Panc1 (cell line): Measurements from ENCODE around the gene MACF1. TPM values are rescaled to one million over a fixed set of nuclear protein-coding genes. Genes with fewer than 3 reads are reported as not detected.

ENCODE experiments used
- ATAC-seq: fragments of 200-7000 bp; cut with Tn5 transposase; 2 replicates; pipeline ENCODE4 v1.9.1; 2020; ENCODE audit warnings: mild to moderate bottlenecking, moderate library complexity
- BruUV-seq: library from RNA; stranded (reverse); fragments of 400-500 nt; replicated peaks from 2 replicates; lab custom pipeline; 2021; lab: Mats Ljungman, UMichigan
- CTCF ChIA-PET: fragments of 300-600 bp; sonication (Branson Sonifier 250); formaldehyde crosslinking; loops from one replicate; lab custom pipeline; 2022; ENCODE audit warnings: antibody characterized with exemption; lab: Charles Lee
- POLR2A ChIA-PET: fragments of 300-600 bp; sonication (Branson Sonifier 250); formaldehyde crosslinking; loops from one replicate; lab custom pipeline; 2022; ENCODE audit warnings: antibody characterized with exemption; lab: Charles Lee
- DNase-seq: peaks from one replicate; pipeline ENCODE4 v3.0.0-alpha.2; 2010; ENCODE audit warnings: low read depth, low spot score
- H3K27ac ChIP-seq: 2 replicates; pipeline ENCODE4 v1.5.1; 2011; ENCODE audit warnings: mild to moderate bottlenecking, low read length, inconsistent platforms
- H3K27me3 ChIP-seq: fragments of 200-500 bp; sonication (Bioruptor generic); 2 replicates; pipeline ENCODE4 v1.6.0; 2014; ENCODE audit warnings: low read length, inconsistent platforms; ENCODE audit not compliant: control insufficient read depth, insufficient read depth
- H3K36me3 ChIP-seq: fragments of 200-500 bp; sonication (Bioruptor generic); 2 replicates; pipeline ENCODE4 v1.5.1; 2014; ENCODE audit warnings: inconsistent platforms, mild to moderate bottlenecking, low read length, moderate library complexity; ENCODE audit not compliant: control insufficient read depth, insufficient read depth
- H3K4me1 ChIP-seq: 2 replicates; pipeline ENCODE4 v1.5.1; 2011; ENCODE audit warnings: inconsistent platforms, mild to moderate bottlenecking, low read length, moderate library complexity; ENCODE audit not compliant: control insufficient read depth, insufficient read depth
- H3K4me3 ChIP-seq, 2 experiments: 2 replicates each; pipeline ENCODE4 v1.5.1; 2011 to 2012; ENCODE audit warnings: low read depth in 2 of 2, low read length in 2 of 2, mild to moderate bottlenecking in 2 of 2, inconsistent platforms in 1 of 2, moderate library complexity in 1 of 2
- H3K9me3 ChIP-seq: fragments of 200-500 bp; sonication (Bioruptor generic); 2 replicates; pipeline ENCODE4 v1.5.1; 2014; ENCODE audit warnings: low read depth, mild to moderate bottlenecking, inconsistent platforms, low read length, moderate library complexity; ENCODE audit not compliant: control insufficient read depth, insufficient read depth
- POLR2AphosphoS5 ChIP-seq: IDR thresholded peaks from 2 replicates; pipeline ENCODE4 v1.6.1; 2012; ENCODE audit warnings: mild to moderate bottlenecking, low read depth, low read length, moderate library complexity
- SIN3A ChIP-seq: IDR thresholded peaks from 2 replicates; pipeline ENCODE4 v1.6.1; 2012; ENCODE audit warnings: low read depth, mild to moderate bottlenecking, low read length, moderate library complexity, borderline replicate concordance; ENCODE audit not compliant: insufficient read depth
- TCF7L2 ChIP-seq: IDR thresholded peaks from 2 replicates; pipeline ENCODE4 v1.6.1; 2011; ENCODE audit warnings: mild to moderate bottlenecking, low read depth, low read length, inconsistent platforms
- in situ Hi-C: cut with HindIII; loops from 2 replicates; pipeline ENCODE4 v1.10.0; 2016; ENCODE audit warnings: low sequenced_read_pairs, low pct_unique_long_range_greater_than_20kb
- intact Hi-C: fragments of 100-400 bp; cut with micrococcal nuclease; formaldehyde crosslinking; loops from one replicate; pipeline ENCODE4 v1.10.0; 2022; ENCODE audit not compliant: unreplicated experiment
- total RNA-seq: library from RNA; stranded (reverse); gene quantifications from one replicate; pipeline ENCODE4 v1.2.1, GENCODE V29; 2021; ENCODE audit not compliant: unreplicated experiment
- TF ChIP-seq, protein P1 (sequence below): fragments of 450-650 bp; IDR thresholded peaks from 2 replicates; pipeline ENCODE4 v1.5.1; 2017; ENCODE audit warnings: mild to moderate bottlenecking
- TF ChIP-seq, protein P2 (sequence below), 2 experiments: IDR thresholded peaks; 2 replicates each; pipeline ENCODE4 v1.6.1; 2011 to 2012; ENCODE audit warnings: low read depth in 2 of 2, control low read depth in 1 of 2, low read length in 1 of 2, mild to moderate bottlenecking in 1 of 2, moderate library complexity in 1 of 2; ENCODE audit not compliant: insufficient read depth in 1 of 2

The MACF1 gene
- total RNA-seq, 1 experiment from 2014 or later = 413 TPM

DNA sequence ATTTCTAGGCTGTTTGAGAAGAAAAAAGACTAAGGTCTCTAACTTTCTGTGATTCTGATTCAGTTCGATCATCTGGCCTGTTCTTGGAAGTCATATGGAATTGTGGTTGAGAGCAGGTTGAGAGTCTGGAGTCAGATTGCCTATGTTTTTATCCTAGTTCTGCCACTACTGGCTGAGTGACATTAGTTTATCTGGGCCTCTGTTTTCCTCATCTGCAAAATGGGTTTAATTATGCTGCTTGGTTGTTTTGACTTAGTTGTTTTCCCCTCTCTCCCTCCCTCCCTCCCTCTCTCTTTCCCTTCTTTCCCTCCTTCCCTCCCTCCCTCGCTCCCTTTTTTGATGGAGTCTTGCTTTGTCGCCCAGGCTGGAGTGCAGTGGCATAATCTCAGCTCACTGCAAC, 6.2 kb downstream of the MACF1 start:
- Histone ChIP-seq H3K27me3 (no peaks in the 10 kb centered on the region), H3K4me3 (no peak overlapping the region), H3K36me3 (no peaks in the 10 kb centered on the region), H3K9me3 (no peaks in the 10 kb centered on the region), H3K27ac (no peak overlapping the region), H3K4me1 (peaks cover 35% of the 10 kb centered on the region)
- in situ Hi-C loops = no loop called here
- ATAC-seq = no peak
- BruUV-seq = no TSS peak
- POLR2A ChIA-PET = no interaction called here
- CTCF ChIA-PET = interaction anchor here (0.7 kb wide), 1 partner anchor 52 kb away, joined by 7 read pairs; no protein-coding TSS in a partner anchor
- DNase-seq = no peak
- intact Hi-C loops = no loop called here
- no peak for TF ChIP-seq SIN3A

DNA sequence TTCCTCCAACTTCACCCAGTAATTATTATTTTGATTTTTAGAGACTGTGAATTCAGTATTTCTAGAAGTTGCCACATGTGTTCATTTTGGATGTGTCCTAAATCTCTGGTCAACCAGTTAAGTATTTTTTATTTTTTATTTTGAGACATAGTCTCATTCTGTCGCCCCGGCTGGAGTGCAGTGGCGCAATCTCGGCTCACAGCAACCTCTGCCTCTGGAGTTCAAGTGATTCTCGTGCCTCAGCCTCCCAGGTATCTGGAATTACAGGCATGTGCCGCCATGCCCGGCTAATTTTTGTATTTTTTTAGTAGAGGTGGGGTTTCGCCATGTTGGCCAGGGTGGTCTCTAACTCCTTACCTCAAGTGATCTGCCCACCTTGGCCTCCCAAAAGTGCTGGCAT, 8.0 kb downstream of the MACF1 start:
- BruUV-seq = no TSS peak
- in situ Hi-C loops = no loop called here
- intact Hi-C loops = no loop called here
- Histone ChIP-seq H3K36me3 (no peaks in the 10 kb centered on the region), H3K4me1 (peaks cover 35% of the 10 kb centered on the region), H3K9me3 (no peaks in the 10 kb centered on the region), H3K4me3 (no peak overlapping the region), H3K27me3 (no peaks in the 10 kb centered on the region), H3K27ac (peak overlapping the region; percentile 10; the same call in 1 of the 2 replicates)
- TF ChIP-seq, protein P1, sequence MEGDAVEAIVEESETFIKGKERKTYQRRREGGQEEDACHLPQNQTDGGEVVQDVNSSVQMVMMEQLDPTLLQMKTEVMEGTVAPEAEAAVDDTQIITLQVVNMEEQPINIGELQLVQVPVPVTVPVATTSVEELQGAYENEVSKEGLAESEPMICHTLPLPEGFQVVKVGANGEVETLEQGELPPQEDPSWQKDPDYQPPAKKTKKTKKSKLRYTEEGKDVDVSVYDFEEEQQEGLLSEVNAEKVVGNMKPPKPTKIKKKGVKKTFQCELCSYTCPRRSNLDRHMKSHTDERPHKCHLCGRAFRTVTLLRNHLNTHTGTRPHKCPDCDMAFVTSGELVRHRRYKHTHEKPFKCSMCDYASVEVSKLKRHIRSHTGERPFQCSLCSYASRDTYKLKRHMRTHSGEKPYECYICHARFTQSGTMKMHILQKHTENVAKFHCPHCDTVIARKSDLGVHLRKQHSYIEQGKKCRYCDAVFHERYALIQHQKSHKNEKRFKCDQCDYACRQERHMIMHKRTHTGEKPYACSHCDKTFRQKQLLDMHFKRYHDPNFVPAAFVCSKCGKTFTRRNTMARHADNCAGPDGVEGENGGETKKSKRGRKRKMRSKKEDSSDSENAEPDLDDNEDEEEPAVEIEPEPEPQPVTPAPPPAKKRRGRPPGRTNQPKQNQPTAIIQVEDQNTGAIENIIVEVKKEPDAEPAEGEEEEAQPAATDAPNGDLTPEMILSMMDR = no peak
- TF ChIP-seq SIN3A (no peak), POLR2AphosphoS5 (no peak), TCF7L2 (no peak)
- TF ChIP-seq, protein P2, sequence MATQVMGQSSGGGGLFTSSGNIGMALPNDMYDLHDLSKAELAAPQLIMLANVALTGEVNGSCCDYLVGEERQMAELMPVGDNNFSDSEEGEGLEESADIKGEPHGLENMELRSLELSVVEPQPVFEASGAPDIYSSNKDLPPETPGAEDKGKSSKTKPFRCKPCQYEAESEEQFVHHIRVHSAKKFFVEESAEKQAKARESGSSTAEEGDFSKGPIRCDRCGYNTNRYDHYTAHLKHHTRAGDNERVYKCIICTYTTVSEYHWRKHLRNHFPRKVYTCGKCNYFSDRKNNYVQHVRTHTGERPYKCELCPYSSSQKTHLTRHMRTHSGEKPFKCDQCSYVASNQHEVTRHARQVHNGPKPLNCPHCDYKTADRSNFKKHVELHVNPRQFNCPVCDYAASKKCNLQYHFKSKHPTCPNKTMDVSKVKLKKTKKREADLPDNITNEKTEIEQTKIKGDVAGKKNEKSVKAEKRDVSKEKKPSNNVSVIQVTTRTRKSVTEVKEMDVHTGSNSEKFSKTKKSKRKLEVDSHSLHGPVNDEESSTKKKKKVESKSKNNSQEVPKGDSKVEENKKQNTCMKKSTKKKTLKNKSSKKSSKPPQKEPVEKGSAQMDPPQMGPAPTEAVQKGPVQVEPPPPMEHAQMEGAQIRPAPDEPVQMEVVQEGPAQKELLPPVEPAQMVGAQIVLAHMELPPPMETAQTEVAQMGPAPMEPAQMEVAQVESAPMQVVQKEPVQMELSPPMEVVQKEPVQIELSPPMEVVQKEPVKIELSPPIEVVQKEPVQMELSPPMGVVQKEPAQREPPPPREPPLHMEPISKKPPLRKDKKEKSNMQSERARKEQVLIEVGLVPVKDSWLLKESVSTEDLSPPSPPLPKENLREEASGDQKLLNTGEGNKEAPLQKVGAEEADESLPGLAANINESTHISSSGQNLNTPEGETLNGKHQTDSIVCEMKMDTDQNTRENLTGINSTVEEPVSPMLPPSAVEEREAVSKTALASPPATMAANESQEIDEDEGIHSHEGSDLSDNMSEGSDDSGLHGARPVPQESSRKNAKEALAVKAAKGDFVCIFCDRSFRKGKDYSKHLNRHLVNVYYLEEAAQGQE (IDR thresholded peaks at IDR 0.05; ENCODE audit: insufficient read depth in 1 of 2, low read depth in 2 of 2, low read length in 1 of 2) = no peak
- ChIA-PET CTCF (no interaction called here), POLR2A (interaction anchor here (0.5 kb wide), 1 partner anchor 75 kb away, joined by 6 read pairs; no protein-coding TSS in a partner anchor)
- ATAC-seq (no peak), DNase-seq (no peak)

DNA sequence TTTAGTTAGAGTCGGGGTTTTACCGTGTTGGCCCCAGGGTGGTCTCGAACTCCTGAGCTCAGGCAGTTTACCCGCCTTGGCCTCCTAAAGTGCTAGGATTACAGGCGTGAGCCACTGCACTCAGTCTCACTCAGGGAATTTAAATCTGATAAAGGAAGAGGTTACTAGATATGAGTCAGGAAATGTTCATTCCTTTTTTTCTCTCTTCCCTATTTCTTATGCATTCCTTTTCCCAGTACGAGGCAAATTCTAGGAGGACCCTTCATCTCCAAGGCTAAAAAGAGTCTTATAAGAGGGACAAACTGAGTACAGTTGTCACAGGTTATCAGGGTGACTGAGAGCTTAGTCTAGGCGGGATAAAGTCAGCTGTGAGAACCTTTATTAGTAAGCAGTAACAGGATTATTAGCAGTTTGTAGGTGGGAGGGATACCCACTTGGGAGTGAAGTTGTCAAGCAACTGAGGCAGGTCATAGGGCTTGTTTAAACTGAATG, 9.1 kb downstream of the MACF1 start:
- Histone ChIP-seq H3K27me3 (no peaks in the 10 kb centered on the region), H3K4me3 (no peak overlapping the region)
- ATAC-seq = 0 out of 2 replicates have a peak, but pooled peaks have one; percentile 38

More for the DNA sequence above, 9.1 kb downstream of the MACF1 start:
- CTCF ChIA-PET = no interaction called here
- no peak for DNase-seq
- peaks cover 35% of the 10 kb centered on the region for H3K4me1 ChIP-seq
- no peaks in the 10 kb centered on the region for H3K9me3 ChIP-seq
- in situ Hi-C loops = no loop called here
- POLR2A ChIA-PET = interaction anchor here (0.5 kb wide), 1 partner anchor 94 kb away, joined by 11 read pairs; no protein-coding TSS in a partner anchor
- H3K27ac ChIP-seq = peak overlapping the region; percentile 76
- intact Hi-C loops = no loop called here
- BruUV-seq = no TSS peak
- TF ChIP-seq, protein P1 = no peak
- TF ChIP-seq SIN3A (no peak), POLR2AphosphoS5 (no peak), TCF7L2 (no peak)
- TF ChIP-seq, protein P2 (IDR thresholded peaks at IDR 0.05; ENCODE audit: insufficient read depth in 1 of 2, low read depth in 2 of 2, low read length in 1 of 2) = no peak
- H3K36me3 ChIP-seq = no peaks in the 10 kb centered on the region
